Adipose tissue (tissue), 3 donors: ENCODE results near the gene RBM47. TPM values are rescaled to one million over a fixed set of nuclear protein-coding genes. Genes with fewer than 3 reads are reported as not detected.
"Not testable (repeated sequence)": the region's sequence is repeated elsewhere in the genome, so short reads cannot be mapped to it uniquely, and the experiment has no call there.

Source experiments
- H3K27ac ChIP-seq: one replicate; pipeline ENCODE4 v1.5.1; 2013; ENCODE audit warnings: low read depth, low read length
- WGBS, 3 donors: extraction: QIAGEN DNeasy Blood & Tissue Kit; methylation state at CpG; one replicate each; pipeline ENCODE4 v1.1.7; 2013; 5-methylcytosine and 5-hydroxymethylcytosine counted together
- polyA plus RNA-seq, 3 donors: library from polyadenylated mRNA; stranded (reverse); fragments of 200-250 nt; gene quantifications; one replicate each; pipeline ENCODE4 v1.2.3, GENCODE V29; 2013
- donor health status: healthy with polysubstance abuse.
- donor health status: Bipolar disorder and iron deficiency.
- donor health status: healthy.

RBM47 gene
- polyA plus RNA-seq, 3 donors: 8.9 to 15.5 (median 11.5) TPM

- 25 to 67% (median 61%) methylated on average over 6 of the region's 6 CpGs for WGBS, 3 donors
- H3K27ac ChIP-seq: not testable (repeated sequence)
Measured at GRCh38 chr4:40628407-40628806, 1.3 kb downstream of the RBM47 start.

DNA sequence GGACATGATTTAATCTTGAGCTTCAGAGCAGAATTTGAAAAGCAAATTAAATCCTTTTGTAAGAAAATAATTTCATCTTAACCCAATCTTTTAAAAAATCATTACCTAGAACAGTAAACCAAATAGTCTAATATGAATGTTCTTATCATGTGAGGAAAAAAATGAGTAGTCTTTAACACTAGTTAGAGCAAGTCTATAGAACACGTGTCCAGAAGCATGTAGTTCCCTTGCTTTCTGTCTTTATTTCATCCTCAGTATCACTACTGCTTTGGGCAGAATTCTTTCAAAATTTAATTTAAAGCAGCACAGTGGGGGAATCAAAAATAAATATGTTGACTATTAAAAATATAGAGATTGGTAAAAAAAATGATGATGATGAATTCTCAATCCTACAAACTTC is 2.1 kb downstream of the RBM47 start:
- WGBS, 3 donors: 44 to 76% (median 70%) methylated on average over 1 of the region's 1 CpG
- no peak overlapping the region for H3K27ac ChIP-seq

- WGBS, 3 donors: 38 to 48% (median 42%) methylated on average over 10 of the region's 10 CpGs
- no peak overlapping the region for H3K27ac ChIP-seq
Measured at GRCh38 chr4:40626183-40626990, 3.3 kb downstream of the RBM47 start.

GRCh38 chr4:40623707-40624106 is 6.0 kb downstream of the RBM47 start:
- no peak overlapping the region for H3K27ac ChIP-seq
- 86 to 95% (median 94%) methylated on average over 7 of the region's 7 CpGs for WGBS, 3 donors

GRCh38 chr4:40622913-40623312 is 6.8 kb downstream of the RBM47 start:
- 29 to 84% (median 82%) methylated on average over 6 of the region's 6 CpGs for WGBS, 3 donors
- no peak overlapping the region for H3K27ac ChIP-seq

DNA sequence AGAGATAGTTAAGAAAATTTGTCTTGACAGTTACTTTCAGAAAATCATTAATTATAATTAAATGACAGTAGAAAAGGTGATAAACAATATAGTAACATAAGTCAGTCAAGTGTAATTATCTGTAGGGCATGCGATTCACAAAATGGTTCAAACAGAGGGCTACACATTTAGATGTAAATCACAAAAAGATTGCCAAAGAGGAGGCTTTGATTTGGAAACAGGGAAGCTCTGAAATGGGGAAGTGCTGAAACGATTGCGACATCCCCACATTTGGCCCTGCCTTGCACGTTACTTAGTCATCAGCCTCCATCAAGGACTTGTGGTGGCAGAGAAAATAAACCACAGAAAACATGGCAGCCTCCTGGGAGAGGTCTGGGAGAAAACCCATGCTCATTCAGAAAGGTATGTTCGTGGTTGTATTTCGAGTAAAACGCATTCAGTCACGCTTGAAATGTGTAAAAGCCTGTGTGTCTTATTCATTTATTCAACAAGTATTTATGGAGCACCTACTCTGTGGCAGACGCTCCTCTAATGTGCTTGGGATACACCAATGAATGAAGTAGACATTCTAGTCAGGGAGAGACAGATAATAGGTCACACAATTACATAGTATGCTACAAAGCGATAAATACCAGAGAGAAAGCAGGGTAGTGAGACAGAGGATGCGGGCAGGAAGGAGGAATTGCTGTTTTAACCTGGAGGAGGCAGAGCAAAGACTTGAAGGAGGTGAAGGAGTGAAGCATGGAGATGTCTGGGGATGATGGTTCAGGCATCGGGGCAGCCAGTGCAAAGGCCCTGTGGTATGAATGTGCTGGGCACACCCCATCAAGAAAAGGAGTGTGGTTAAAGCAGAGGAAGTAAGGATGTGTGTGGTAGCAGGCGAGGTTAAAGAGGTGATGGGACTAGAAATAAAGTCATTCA is 7.8 kb downstream of the RBM47 start:
- H3K27ac ChIP-seq: no peak overlapping the region
- 52 to 74% (median 54%) methylated on average over 13 of the region's 13 CpGs for WGBS, 3 donors

DNA sequence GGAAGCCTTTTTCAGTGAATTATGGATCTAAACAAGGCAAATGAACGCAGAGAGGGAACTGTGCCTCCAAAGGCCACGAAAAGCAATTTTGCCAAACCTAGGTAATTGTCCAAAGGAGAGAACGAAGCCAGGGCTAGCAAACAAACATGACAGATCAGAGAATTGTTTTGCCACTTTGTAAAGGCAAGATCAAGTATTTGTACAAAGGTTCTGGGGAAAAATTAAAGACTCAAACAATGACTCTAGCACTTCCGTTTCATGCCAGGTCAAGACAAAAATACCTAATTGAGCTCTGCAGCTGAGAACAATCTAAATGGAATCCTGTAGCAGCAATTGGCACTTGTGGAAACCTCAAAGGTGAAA is 8.5 kb downstream of the RBM47 start:
- peak overlapping the region; percentile 28 for H3K27ac ChIP-seq
- 39 to 65% (median 58%) methylated on average over 4 of the region's 4 CpGs for WGBS, 3 donors

DNA sequence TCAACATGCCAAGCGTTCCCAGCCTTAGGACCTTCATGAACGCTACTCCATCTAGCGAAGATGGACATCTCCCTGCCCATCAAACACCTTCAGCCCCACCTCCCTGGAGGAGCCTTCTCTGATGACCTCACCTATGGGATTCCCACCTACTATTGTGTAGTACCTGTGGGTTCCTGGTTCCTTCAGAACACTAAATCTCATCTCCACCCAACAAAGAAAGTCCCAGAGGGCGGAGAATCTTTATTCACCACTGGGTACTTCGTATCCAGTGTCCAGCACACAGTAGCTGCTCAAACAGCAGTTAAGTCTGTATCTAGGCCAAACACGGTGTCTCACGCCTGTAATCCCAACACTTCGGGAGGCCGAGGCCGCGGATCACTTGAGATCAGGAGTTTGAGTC is 10.1 kb downstream of the RBM47 start:
- H3K27ac ChIP-seq: no peak overlapping the region
- WGBS, 3 donors: 90 to 95% (median 92%) methylated on average over 11 of the region's 11 CpGs

- H3K27ac ChIP-seq: no peak overlapping the region
- 73 to 92% (median 83%) methylated on average over 2 of the region's 2 CpGs for WGBS, 3 donors
Measured at GRCh38 chr4:40617872-40618271, 11.8 kb downstream of the RBM47 start.

DNA sequence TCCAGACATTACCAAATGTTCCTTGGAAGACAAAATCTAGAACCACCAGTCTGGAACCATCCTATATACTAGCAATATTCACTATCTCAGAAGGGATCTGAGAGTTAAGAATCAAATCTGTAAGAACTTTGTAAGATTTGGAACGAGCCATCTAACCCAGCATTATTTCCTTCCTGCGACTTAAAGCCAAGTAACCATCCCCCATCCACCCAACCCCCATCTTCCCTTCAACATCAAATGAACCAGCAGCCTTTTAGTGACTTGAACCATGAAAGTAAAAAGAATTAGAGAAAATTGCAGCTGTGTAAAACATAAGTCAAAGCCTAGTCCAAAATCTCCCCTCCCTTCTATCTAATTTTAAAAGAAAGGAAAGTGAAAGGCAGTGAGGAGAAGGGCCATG is 15.6 kb downstream of the RBM47 start:
- H3K27ac ChIP-seq: no peak overlapping the region
- WGBS, 3 donors: 56 to 73% (median 65%) methylated on average over 2 of the region's 2 CpGs

- WGBS, 3 donors: 60 to 88% (median 66%) methylated on average over 1 of the region's 1 CpG
- no peak overlapping the region for H3K27ac ChIP-seq
Measured at GRCh38 chr4:40613456-40613855, 16.2 kb downstream of the RBM47 start.

GRCh38 chr4:40612831-40613230 is 16.8 kb downstream of the RBM47 start:
- H3K27ac ChIP-seq: no peak overlapping the region
- WGBS, 3 donors: 59 to 87% (median 83%) methylated on average over 2 of the region's 2 CpGs

- WGBS, 3 donors: 88 to 97% (median 89%) methylated on average over 4 of the region's 4 CpGs
- H3K27ac ChIP-seq: no peak overlapping the region
Measured at GRCh38 chr4:40612283-40612682, 17.4 kb downstream of the RBM47 start.

- no peak overlapping the region for H3K27ac ChIP-seq
- WGBS, 3 donors: 87 to 95% (median 89%) methylated on average over 2 of the region's 2 CpGs
Measured at GRCh38 chr4:40608628-40609027, 21.0 kb downstream of the RBM47 start.

DNA sequence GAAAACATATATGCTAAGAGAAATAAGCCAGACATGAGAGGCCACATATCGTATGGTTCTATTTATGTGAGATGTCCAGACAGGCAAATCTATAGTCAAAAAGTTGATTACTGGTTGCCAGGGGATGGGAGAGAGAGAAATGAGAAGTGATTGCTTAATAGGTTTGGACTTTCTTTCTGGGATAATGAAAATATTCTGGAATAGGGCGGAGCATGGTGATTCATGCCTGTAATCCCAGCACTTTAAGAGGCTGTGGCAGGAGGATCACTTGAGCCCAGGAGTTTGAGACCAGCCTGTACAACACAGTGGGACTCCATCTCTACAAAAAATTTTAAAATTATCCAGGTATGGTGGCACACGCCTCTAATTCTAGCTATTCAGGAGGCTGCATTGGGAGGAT is 22.4 kb downstream of the RBM47 start:
- H3K27ac ChIP-seq: no peak overlapping the region
- 85 to 95% (median 88%) methylated on average over 3 of the region's 3 CpGs for WGBS, 3 donors

DNA sequence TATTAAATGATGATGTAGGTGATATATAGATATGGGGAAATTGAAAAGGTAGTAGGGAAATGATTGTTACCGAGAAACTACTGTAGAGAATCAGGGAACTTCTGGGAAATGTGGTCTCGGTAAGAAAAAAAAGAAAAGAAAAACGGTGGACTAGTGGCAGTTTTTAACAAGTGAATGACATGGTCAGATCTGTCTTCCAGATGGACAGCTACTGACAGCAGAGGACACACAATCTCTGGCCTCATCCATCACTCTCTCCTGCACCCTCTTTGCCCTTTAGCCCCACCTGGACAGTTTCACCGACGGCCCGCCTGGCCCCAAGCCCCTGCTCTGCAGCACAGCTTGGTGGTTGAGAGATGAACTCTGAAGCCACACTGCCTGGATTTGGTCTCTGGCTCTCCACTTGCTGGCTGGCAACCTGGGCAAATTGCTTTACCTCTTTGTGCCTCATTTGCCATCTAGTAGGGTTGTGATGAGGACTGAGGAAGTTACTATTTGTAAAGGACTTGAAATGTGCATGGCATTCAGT is 23.4 kb downstream of the RBM47 start:
- 68 to 77% (median 68%) methylated on average over 6 of the region's 6 CpGs for WGBS, 3 donors
- H3K27ac ChIP-seq: no peak overlapping the region

- no peak overlapping the region for H3K27ac ChIP-seq
Measured at GRCh38 chr4:40603281-40603680, 26.4 kb downstream of the RBM47 start.

DNA sequence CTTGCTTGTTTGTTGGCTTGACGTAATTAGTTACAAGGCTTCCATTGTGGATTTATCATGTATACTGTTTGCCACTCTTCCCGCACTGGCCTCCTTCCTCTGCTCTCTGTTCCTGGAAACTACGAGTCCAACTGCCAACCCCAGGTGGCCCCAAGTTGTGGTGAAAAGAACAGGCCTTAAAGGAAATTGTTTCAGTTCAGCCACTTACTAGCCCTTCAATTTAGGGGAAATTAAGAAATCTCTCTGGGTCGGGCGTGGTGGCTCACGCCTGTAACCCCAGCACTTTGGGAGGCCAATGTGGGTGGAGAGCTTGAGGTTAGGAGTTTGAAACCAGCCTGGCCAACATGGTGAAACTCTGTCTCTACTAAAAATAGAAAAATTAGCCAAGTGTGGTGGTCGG is 28.0 kb downstream of the RBM47 start:
- no peak overlapping the region for H3K27ac ChIP-seq
- 55 to 86% (median 63%) methylated on average over 7 of the region's 7 CpGs for WGBS, 3 donors

DNA sequence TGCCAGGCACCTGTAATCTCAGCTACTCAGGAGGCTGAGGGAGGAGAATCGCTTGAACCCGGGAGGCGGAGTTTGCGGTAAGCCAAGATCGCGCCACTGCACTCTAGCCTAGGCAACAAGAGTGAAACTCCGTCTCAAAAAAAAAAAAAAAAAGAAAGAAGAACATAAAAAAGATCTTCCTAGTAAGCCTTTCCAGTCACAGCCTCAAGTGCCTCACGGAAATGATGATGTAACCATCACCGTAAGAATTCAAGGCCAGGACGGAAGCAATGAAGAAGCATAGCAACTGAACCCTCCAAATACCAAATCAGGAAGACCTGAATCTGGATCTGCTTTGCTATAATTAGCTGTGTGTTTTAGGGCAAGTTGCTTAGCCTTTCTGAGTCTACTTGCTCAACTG is 28.8 kb downstream of the RBM47 start:
- H3K27ac ChIP-seq: no peak overlapping the region
- WGBS, 3 donors: 66 to 94% (median 79%) methylated on average over 9 to 10 of the region's 10 CpGs
